HCT116 (cell line): ENCODE data around the gene EHD4. TPM values are rescaled to one million over a fixed set of nuclear protein-coding genes. Genes with fewer than 3 reads are reported as not detected.

Experiments
- ATAC-seq: fragments of 200-7000 bp; cut with Tn5 transposase; 2 replicates; pipeline ENCODE4 v1.9.1; 2020; ENCODE audit warnings: mild to moderate bottlenecking, moderate library complexity
- BruUV-seq: library from RNA; stranded (reverse); fragments of 400-500 nt; replicated peaks from 2 replicates; lab custom pipeline; 2021; lab: Mats Ljungman, UMichigan
- CTCF ChIA-PET: fragments of 300-600 bp; sonication (Branson Sonifier 250); formaldehyde crosslinking; loops from one replicate; lab custom pipeline; 2021; ENCODE audit warnings: antibody characterized with exemption; lab: Charles Lee
- POLR2A ChIA-PET: fragments of 300-600, 350-600 bp; sonication (Branson Sonifier 250); formaldehyde crosslinking; loops from one replicate; lab custom pipeline; 2021; ENCODE audit warnings: antibody characterized with exemption; lab: Charles Lee
- RAD21 ChIA-PET, 2 experiments: fragments of 300-600 bp; sonication (Branson Sonifier 250); formaldehyde crosslinking; loops; one replicate each; lab custom pipeline; 2023; ENCODE audit warnings: low total read pairs in 2 of 2; ENCODE audit not compliant: uncharacterized antibody in 2 of 2, unreplicated experiment in 2 of 2, low non-redundant PET in 1 of 2; lab: Charles Lee
- DNase-seq: peaks from one replicate; pipeline ENCODE4 v3.0.0-alpha.2; 2010; ENCODE audit warnings: low read depth, low spot score
- H2AFZ ChIP-seq: fragments of 200-600 bp; shearing (Covaris generic), sonication (generic); 2 replicates; pipeline ENCODE4 v1.6.1; 2017; ENCODE audit warnings: low read depth, mixed run types, mixed read lengths, antibody characterized with exemption, low read length; ENCODE audit not compliant: poor library complexity, severe bottlenecking
- H3K27ac ChIP-seq: 2 replicates; pipeline ENCODE4 v1.5.1; 2012; ENCODE audit warnings: low read depth, low read length
- H3K27me3 ChIP-seq: fragments of 200-600 bp; sonication (generic); 2 replicates; pipeline ENCODE4 v1.6.1; 2016; ENCODE audit warnings: mixed run types, low read length, mixed read lengths; ENCODE audit not compliant: insufficient read depth
- H3K36me3 ChIP-seq, 2 experiments: fragments of 200-500 bp in 1 of 2; fragments of 200-600 bp in 1 of 2; sonication (Bioruptor generic) in 1 of 2; sonication (generic) in 1 of 2; 2 replicates each; pipeline versions ENCODE4 v1.5.1 to v1.6.1; 2014 to 2016; ENCODE audit warnings: low read length in 2 of 2, inconsistent platforms in 1 of 2, mixed read lengths in 1 of 2, mixed run types in 1 of 2; ENCODE audit not compliant: insufficient read depth in 2 of 2, control insufficient read depth in 1 of 2
- H3K4me1 ChIP-seq, 2 experiments: fragments of 200-600 bp in 1 of 2; sonication (generic) in 1 of 2; 2 replicates each; pipeline versions ENCODE4 v1.5.1 to v1.6.1; 2012 to 2017; ENCODE audit warnings: low read length in 2 of 2, inconsistent platforms in 1 of 2, mild to moderate bottlenecking in 1 of 2, mixed read lengths in 1 of 2, mixed run types in 1 of 2, moderate library complexity in 1 of 2; ENCODE audit not compliant: insufficient read depth in 2 of 2, control insufficient read depth in 1 of 2
- H3K4me2 ChIP-seq: fragments of 200-600 bp; sonication (generic); 2 replicates; pipeline ENCODE4 v1.6.1; 2017; ENCODE audit warnings: mixed run types, low read length, mixed read lengths
- H3K4me3 ChIP-seq, 2 experiments: fragments of 200-600 bp in 1 of 2; sonication (generic) in 1 of 2; replicated peaks in 1 of 2; 2 replicates each; pipeline ENCODE4 v1.5.1; 2011 to 2016; ENCODE audit warnings: low read length in 2 of 2, control low read depth in 1 of 2, low read depth in 1 of 2, mild to moderate bottlenecking in 1 of 2, mixed read lengths in 1 of 2, mixed run types in 1 of 2
- H3K79me2 ChIP-seq: fragments of 200-600 bp; sonication (generic); 2 replicates; pipeline ENCODE4 v1.6.1; 2017; ENCODE audit warnings: mild to moderate bottlenecking, mixed run types, low read length, moderate library complexity, mixed read lengths; ENCODE audit not compliant: insufficient read depth
- H3K9ac ChIP-seq: fragments of 200-600 bp; sonication (generic); 2 replicates; pipeline ENCODE4 v1.6.1; 2016; ENCODE audit warnings: low read length, mixed read lengths
- H3K9me2 ChIP-seq: fragments of 200-600 bp; sonication (generic), shearing (Covaris generic); 2 replicates; pipeline ENCODE4 v1.6.1; 2017; ENCODE audit warnings: mixed run types, mild to moderate bottlenecking, moderate library complexity; ENCODE audit not compliant: insufficient read depth
- H3K9me3 ChIP-seq, 2 experiments: fragments of 200-500 bp in 1 of 2; fragments of 200-600 bp in 1 of 2; sonication (Bioruptor generic) in 1 of 2; sonication (generic) in 1 of 2; 2 replicates each; pipeline ENCODE4 v1.6.1; 2014 to 2017; ENCODE audit warnings: low read length in 2 of 2, mixed read lengths in 2 of 2, inconsistent platforms in 1 of 2, low read depth in 1 of 2, mild to moderate bottlenecking in 1 of 2, mixed run types in 1 of 2, moderate library complexity in 1 of 2; ENCODE audit not compliant: control insufficient read depth in 1 of 2, insufficient read depth in 1 of 2
- H4K20me1 ChIP-seq: fragments of 200-600 bp; sonication (generic), shearing (Covaris generic); 2 replicates; pipeline ENCODE4 v1.6.1; 2017; ENCODE audit warnings: mixed run types, mild to moderate bottlenecking, moderate library complexity; ENCODE audit not compliant: insufficient read depth
- CBX3 ChIP-seq: IDR thresholded peaks from 2 replicates; pipeline ENCODE4 v1.6.1; 2012; ENCODE audit warnings: low read depth
- CEBPB ChIP-seq: IDR thresholded peaks from 2 replicates; pipeline ENCODE4 v1.6.1; 2012; ENCODE audit warnings: low read depth
- EGR1 ChIP-seq: IDR thresholded peaks from 2 replicates; pipeline ENCODE4 v1.6.1; 2012; ENCODE audit warnings: low read depth
- ELF1 ChIP-seq: IDR thresholded peaks from 2 replicates; pipeline ENCODE4 v1.6.1; 2012; ENCODE audit warnings: low read depth, borderline replicate concordance
- EZH2 ChIP-seq: fragments of 200-600 bp; sonication (generic); IDR thresholded peaks from 2 replicates; pipeline ENCODE4 v1.6.1; 2017; ENCODE audit warnings: antibody characterized with exemption, mixed run types
- EZH2phosphoT487 ChIP-seq: fragments of 200-600 bp; IDR thresholded peaks from 2 replicates; pipeline ENCODE4 v1.6.1; 2018; ENCODE audit warnings: antibody characterized with exemption, borderline replicate concordance
- FOSL1 ChIP-seq: IDR thresholded peaks from 2 replicates; pipeline ENCODE4 v1.6.1; 2012; ENCODE audit warnings: low read depth
- JUND ChIP-seq: IDR thresholded peaks from 2 replicates; pipeline ENCODE4 v1.6.1; 2012
- POLR2A ChIP-seq: IDR thresholded peaks from 2 replicates; pipeline ENCODE4 v1.7.0; 2011; ENCODE audit warnings: borderline replicate concordance; ENCODE audit not compliant: insufficient read depth, insufficient read length; ENCODE audit errors: extremely low read depth
- POLR2AphosphoS5 ChIP-seq: IDR thresholded peaks from 2 replicates; pipeline ENCODE4 v1.6.1; 2011; ENCODE audit warnings: mild to moderate bottlenecking, low read depth, low read length, moderate library complexity
- RAD21 ChIP-seq: IDR thresholded peaks from 2 replicates; pipeline ENCODE4 v1.6.1; 2012; ENCODE audit warnings: low read depth, mild to moderate bottlenecking
- SIN3A ChIP-seq: IDR thresholded peaks from 2 replicates; pipeline ENCODE4 v1.6.1; 2012; ENCODE audit warnings: low read depth
- SP1 ChIP-seq: IDR thresholded peaks from 2 replicates; pipeline ENCODE4 v1.6.1; 2012; ENCODE audit warnings: low read depth
- SRF ChIP-seq: IDR thresholded peaks from 2 replicates; pipeline ENCODE4 v1.6.1; 2012; ENCODE audit warnings: low read depth
- YY1 ChIP-seq: IDR thresholded peaks from 2 replicates; pipeline ENCODE4 v1.6.1; 2011; ENCODE audit warnings: low read length, low read depth, moderate library complexity, mild to moderate bottlenecking; ENCODE audit not compliant: insufficient replicate concordance; ENCODE audit errors: extremely low read depth
- ZFX ChIP-seq: fragments of 450-650 bp; IDR thresholded peaks from 2 replicates; pipeline ENCODE4 v1.6.1; 2017
- ZNF274 ChIP-seq: fragments of 200-500 bp; sonication (Bioruptor generic); IDR thresholded peaks from 2 replicates; pipeline ENCODE4 v1.6.1; 2014; ENCODE audit warnings: mild to moderate bottlenecking, low read depth, low read length, inconsistent platforms
- intact Hi-C: fragments of 100-400 bp; cut with micrococcal nuclease; formaldehyde crosslinking; loops from 2 replicates; pipeline ENCODE4 v1.10.0; 2022
- total RNA-seq: library from RNA; stranded (reverse); gene quantifications from one replicate; pipeline ENCODE4 v1.2.1, GENCODE V29; 2021; ENCODE audit not compliant: unreplicated experiment
- TF ChIP-seq, protein P1 (sequence below), 3 experiments: fragments of 200-600 bp in 1 of 3; sonication (generic) in 1 of 3; IDR thresholded peaks in 2 of 3; conservative IDR thresholded peaks in 1 of 3; 2 replicates each; pipeline ENCODE4 v1.5.1; 2012 to 2017; ENCODE audit warnings: low read depth in 2 of 3, low read length in 2 of 3, antibody characterized with exemption in 1 of 3, borderline replicate concordance in 1 of 3, control low read depth in 1 of 3, mild to moderate bottlenecking in 1 of 3, mixed read lengths in 1 of 3, mixed run types in 1 of 3, moderate library complexity in 1 of 3; ENCODE audit not compliant: insufficient read depth in 1 of 3
- TF ChIP-seq, protein P2 (sequence below): IDR thresholded peaks from 2 replicates; pipeline ENCODE4 v1.6.1; 2012
- TF ChIP-seq, protein P3 (sequence below): IDR thresholded peaks from 2 replicates; pipeline ENCODE4 v1.6.1; 2012
- TF ChIP-seq, protein P4 (sequence below): IDR thresholded peaks from 2 replicates; pipeline ENCODE4 v1.6.1; 2012; ENCODE audit warnings: low read depth

EHD4 gene
- total RNA-seq, 1 experiment from 2014 or later: 28.0 TPM

DNA sequence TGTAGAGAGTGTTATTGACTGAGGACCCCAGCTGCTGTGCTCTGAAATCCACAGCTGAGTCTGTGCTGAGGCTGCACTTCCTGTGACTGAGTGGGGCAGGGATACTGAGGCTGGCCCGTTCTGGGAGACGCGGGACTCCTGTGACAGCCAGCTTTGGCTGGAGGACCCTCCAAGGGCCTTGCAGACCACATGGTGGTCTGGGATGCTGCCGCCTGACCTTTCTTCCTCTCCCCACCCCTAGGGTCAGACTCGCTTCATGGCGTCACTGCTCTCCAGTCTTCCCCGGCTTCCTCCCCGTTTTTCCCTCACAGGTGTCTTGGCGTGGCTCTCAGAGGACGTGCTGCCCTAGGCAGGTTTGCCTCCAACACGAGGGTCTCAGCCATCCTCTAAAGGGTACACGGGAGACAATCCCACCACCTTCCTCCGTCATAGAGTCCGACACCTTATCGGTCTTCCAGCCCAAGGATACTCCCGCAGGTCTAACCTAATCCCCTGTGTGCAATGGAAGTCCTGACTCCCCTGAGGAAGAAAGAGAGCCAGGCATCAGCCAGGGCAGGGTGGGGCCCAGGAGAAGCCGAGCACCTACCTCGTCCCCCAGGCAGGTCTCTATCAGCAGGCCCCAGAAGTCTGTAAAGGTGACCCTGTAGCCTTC, 19.9 kb upstream of the EHD4 start (continued):
- TF ChIP-seq YY1: no peak
- no peak for TF ChIP-seq SP1
- no peak for TF ChIP-seq CEBPB
- no peak for TF ChIP-seq SRF
- no peak for TF ChIP-seq FOSL1
- TF ChIP-seq EGR1: no peak
- no peak for TF ChIP-seq EZH2
- TF ChIP-seq JUND: no peak
- no peak for TF ChIP-seq ZFX
- no peak for TF ChIP-seq CBX3
- TF ChIP-seq RAD21: no peak
- no peak for TF ChIP-seq SIN3A
- no peak for TF ChIP-seq EZH2phosphoT487
- no peak for TF ChIP-seq POLR2AphosphoS5

DNA sequence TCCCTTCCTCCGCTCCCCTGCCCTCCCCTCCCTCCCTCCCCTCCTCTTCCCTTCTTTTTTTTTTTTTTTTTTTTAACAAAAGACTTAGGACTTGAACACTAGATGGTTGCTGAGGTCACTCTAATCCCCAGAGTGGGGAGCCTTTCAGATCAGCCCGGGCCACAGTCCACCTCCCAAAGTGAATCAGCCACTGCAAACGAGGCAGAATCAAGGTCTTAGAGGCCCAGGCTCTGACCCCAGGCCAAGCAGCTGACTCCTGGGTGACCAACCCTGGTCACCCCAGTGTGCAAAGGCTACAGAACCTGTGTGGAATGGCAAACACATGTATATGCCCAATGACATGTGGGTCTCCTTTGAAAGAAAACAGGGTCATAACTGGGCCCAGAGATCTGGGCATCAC, 18.3 kb upstream of the EHD4 start:
- H3K9ac ChIP-seq: no peak overlapping the region
- H3K79me2 ChIP-seq: no peaks in the 10 kb centered on the region
- RAD21 ChIA-PET: interaction anchor here (1.6 to 1.9 kb wide), 2 partner anchors 143 to 144 kb away, joined by 5 to 7 read pairs; no protein-coding TSS in a partner anchor
- no peak overlapping the region for H2AFZ ChIP-seq
- no peaks in the 10 kb centered on the region for H3K4me1 ChIP-seq
- ATAC-seq (no peak), DNase-seq (no peak)
- CTCF ChIA-PET: interaction anchor here (0.7 to 3.9 kb wide), 6 partner anchors 64 to 146 kb away, joined by 3 to 47 read pairs (median 12); no protein-coding TSS in a partner anchor
- H3K9me2 ChIP-seq: no peaks in the 10 kb centered on the region
- H4K20me1 ChIP-seq: no peaks in the 10 kb centered on the region
- H3K36me3 ChIP-seq: no peaks in the 10 kb centered on the region
- no peak overlapping the region for H3K4me3 ChIP-seq
- no peaks in the 10 kb centered on the region for H3K27me3 ChIP-seq
- intact Hi-C loops: no loop called here
- H3K4me2 ChIP-seq: no peak overlapping the region
- no peaks in the 10 kb centered on the region for H3K9me3 ChIP-seq
- POLR2A ChIA-PET: interaction anchor here (0.6 kb wide), 1 partner anchor 118 kb away, joined by 3 read pairs; no protein-coding TSS in a partner anchor
- H3K27ac ChIP-seq: no peak overlapping the region
- no TSS peak for BruUV-seq
- TF ChIP-seq ELF1 (no peak), EGR1 (no peak), CEBPB (no peak), SRF (no peak), ZFX (no peak), SIN3A (no peak), POLR2A (no peak), POLR2AphosphoS5 (no peak), EZH2 (no peak), ZNF274 (no peak), EZH2phosphoT487 (no peak)
- TF ChIP-seq, protein P1, sequence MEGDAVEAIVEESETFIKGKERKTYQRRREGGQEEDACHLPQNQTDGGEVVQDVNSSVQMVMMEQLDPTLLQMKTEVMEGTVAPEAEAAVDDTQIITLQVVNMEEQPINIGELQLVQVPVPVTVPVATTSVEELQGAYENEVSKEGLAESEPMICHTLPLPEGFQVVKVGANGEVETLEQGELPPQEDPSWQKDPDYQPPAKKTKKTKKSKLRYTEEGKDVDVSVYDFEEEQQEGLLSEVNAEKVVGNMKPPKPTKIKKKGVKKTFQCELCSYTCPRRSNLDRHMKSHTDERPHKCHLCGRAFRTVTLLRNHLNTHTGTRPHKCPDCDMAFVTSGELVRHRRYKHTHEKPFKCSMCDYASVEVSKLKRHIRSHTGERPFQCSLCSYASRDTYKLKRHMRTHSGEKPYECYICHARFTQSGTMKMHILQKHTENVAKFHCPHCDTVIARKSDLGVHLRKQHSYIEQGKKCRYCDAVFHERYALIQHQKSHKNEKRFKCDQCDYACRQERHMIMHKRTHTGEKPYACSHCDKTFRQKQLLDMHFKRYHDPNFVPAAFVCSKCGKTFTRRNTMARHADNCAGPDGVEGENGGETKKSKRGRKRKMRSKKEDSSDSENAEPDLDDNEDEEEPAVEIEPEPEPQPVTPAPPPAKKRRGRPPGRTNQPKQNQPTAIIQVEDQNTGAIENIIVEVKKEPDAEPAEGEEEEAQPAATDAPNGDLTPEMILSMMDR (IDR thresholded peaks at IDR 0.05 in 2 of 3, conservative IDR thresholded peaks at IDR 0.05 in 1 of 3; ENCODE audit: borderline replicate concordance in 1 of 3, insufficient read depth in 1 of 3, low read depth in 2 of 3, low read length in 2 of 3): no peak
- TF ChIP-seq, protein P2, sequence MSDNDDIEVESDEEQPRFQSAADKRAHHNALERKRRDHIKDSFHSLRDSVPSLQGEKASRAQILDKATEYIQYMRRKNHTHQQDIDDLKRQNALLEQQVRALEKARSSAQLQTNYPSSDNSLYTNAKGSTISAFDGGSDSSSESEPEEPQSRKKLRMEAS: no peak
- TF ChIP-seq, protein P3, sequence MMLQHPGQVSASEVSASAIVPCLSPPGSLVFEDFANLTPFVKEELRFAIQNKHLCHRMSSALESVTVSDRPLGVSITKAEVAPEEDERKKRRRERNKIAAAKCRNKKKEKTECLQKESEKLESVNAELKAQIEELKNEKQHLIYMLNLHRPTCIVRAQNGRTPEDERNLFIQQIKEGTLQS: no peak
- TF ChIP-seq, protein P4, sequence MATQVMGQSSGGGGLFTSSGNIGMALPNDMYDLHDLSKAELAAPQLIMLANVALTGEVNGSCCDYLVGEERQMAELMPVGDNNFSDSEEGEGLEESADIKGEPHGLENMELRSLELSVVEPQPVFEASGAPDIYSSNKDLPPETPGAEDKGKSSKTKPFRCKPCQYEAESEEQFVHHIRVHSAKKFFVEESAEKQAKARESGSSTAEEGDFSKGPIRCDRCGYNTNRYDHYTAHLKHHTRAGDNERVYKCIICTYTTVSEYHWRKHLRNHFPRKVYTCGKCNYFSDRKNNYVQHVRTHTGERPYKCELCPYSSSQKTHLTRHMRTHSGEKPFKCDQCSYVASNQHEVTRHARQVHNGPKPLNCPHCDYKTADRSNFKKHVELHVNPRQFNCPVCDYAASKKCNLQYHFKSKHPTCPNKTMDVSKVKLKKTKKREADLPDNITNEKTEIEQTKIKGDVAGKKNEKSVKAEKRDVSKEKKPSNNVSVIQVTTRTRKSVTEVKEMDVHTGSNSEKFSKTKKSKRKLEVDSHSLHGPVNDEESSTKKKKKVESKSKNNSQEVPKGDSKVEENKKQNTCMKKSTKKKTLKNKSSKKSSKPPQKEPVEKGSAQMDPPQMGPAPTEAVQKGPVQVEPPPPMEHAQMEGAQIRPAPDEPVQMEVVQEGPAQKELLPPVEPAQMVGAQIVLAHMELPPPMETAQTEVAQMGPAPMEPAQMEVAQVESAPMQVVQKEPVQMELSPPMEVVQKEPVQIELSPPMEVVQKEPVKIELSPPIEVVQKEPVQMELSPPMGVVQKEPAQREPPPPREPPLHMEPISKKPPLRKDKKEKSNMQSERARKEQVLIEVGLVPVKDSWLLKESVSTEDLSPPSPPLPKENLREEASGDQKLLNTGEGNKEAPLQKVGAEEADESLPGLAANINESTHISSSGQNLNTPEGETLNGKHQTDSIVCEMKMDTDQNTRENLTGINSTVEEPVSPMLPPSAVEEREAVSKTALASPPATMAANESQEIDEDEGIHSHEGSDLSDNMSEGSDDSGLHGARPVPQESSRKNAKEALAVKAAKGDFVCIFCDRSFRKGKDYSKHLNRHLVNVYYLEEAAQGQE: no peak
